SK-N-MC (cell line): ENCODE measurements around the gene SYCE3.

Experiments used
- DNase-seq: peaks from one replicate; pipeline ENCODE4 v3.0.0-alpha.2; 2011; ENCODE audit warnings: low read depth, low spot score
- H3K27ac ChIP-seq: fragments of 200-600 bp; sonication (generic); 2 replicates; pipeline ENCODE4 v1.5.1; 2016; ENCODE audit warnings: mixed run types
- H3K36me3 ChIP-seq: fragments of 200-600 bp; sonication (generic); 2 replicates; pipeline ENCODE4 v1.6.1; 2017; ENCODE audit warnings: antibody characterized with exemption, low read length, mixed read lengths; ENCODE audit not compliant: insufficient read depth
- H3K4me3 ChIP-seq: fragments of 200-600 bp; sonication (generic); 2 replicates; pipeline ENCODE4 v1.5.1; 2016
- H3K9ac ChIP-seq: fragments of 200-600 bp; sonication (generic); 2 replicates; pipeline ENCODE4 v1.8.0; 2017; ENCODE audit warnings: mixed run types, mixed read lengths; ENCODE audit not compliant: insufficient read length
- H3K9me3 ChIP-seq: fragments of 200-600 bp; sonication (generic); 2 replicates; pipeline ENCODE4 v1.6.1; 2017; ENCODE audit warnings: low read depth, mild to moderate bottlenecking, antibody characterized with exemption, low read length, moderate library complexity, mixed read lengths
- EZH2 ChIP-seq: fragments of 200-600 bp; sonication (generic); IDR thresholded peaks from one replicate; pipeline ENCODE4 v1.6.1; 2017; ENCODE audit warnings: antibody characterized with exemption
- FOXP2 ChIP-seq: optimal IDR thresholded peaks from 2 replicates; pipeline ENCODE3; 2011; ENCODE audit warnings: mild to moderate bottlenecking, moderate library complexity; ENCODE audit not compliant: insufficient read depth; ENCODE audit errors: extremely low read length, control extremely low read depth
- POLR2AphosphoS5 ChIP-seq: IDR thresholded peaks from 2 replicates; pipeline ENCODE4 v1.6.1; 2012; ENCODE audit warnings: mild to moderate bottlenecking, low read depth, low read length, borderline replicate concordance

Gene SYCE3

DNA sequence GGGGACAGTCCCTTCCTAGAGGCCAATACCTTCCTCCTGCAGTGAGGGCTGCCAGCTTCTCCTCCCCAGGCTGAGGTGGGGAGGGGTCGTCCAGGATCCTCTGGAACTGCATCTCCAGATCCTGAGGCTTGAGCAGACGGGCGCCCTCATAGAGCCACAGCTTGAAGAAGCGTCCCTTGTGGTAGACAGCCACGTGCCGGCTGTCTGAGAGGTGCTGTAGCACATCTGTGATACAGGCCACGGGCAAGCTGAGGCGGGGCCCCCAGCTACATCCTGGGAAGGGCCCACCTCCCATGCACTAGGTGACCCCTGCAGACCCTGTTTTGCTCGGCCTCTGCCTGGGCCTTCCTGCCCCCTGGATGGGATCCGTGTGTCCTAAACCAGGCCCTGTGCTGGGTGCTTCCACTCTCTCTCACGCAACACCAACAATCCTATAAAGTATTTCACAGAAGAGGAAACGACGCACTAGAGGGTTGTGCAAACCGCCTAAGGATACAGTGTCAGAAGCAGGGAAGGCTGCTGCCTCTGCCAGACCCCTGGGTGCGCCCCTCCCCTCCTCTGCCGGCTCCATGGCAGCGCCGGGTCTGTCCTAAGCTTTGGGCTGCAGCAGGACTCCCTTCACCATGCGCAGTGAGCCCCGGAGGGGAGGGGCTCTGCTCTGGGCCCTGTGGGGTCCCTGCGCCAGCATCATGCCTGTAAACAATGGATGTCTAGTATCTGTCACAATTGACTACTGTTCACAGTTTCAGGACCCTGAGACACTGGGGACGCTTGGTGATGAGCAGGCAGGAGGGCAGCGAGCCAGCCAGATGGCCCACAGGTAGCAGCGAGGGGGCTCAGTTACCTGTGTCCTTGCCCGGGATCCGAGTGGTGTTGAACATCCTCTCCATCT, 11.0 kb upstream of the SYCE3 start:
- no peak overlapping the region for H3K4me3 ChIP-seq
- no peaks in the 10 kb centered on the region; the same call in 1 of the 2 replicates for H3K36me3 ChIP-seq
- DNase-seq, result no peak
- no peak overlapping the region for H3K27ac ChIP-seq
- TF ChIP-seq FOXP2, result no peak
- no peak overlapping the region for H3K9ac ChIP-seq
- no peaks in the 10 kb centered on the region for H3K9me3 ChIP-seq

DNA sequence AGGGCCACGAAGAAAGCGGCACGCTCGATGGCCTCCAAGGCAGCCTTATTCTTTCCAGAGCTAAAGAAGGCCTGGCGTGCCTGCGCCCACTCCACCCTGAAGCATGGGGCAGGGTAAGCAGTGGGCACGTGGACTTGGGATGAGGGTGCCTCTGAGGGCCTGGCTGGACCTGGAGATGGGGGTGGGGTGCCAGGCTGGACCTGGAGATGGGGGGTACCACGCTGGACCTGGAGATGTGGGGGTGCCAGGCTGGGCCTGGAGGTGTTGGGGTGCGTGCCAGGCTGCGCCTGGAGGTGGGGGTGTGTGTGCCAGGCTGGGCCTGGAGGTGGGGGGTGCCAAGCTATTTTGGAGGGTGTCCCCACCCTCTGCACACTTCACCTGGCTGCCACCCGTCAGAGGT, 10.2 kb upstream of the SYCE3 start:
- TF ChIP-seq EZH2, result no peak
- no peak for TF ChIP-seq POLR2AphosphoS5
- TF ChIP-seq FOXP2, result no peak
- H3K36me3 ChIP-seq, result no peaks in the 10 kb centered on the region; the same call in 1 of the 2 replicates

DNA sequence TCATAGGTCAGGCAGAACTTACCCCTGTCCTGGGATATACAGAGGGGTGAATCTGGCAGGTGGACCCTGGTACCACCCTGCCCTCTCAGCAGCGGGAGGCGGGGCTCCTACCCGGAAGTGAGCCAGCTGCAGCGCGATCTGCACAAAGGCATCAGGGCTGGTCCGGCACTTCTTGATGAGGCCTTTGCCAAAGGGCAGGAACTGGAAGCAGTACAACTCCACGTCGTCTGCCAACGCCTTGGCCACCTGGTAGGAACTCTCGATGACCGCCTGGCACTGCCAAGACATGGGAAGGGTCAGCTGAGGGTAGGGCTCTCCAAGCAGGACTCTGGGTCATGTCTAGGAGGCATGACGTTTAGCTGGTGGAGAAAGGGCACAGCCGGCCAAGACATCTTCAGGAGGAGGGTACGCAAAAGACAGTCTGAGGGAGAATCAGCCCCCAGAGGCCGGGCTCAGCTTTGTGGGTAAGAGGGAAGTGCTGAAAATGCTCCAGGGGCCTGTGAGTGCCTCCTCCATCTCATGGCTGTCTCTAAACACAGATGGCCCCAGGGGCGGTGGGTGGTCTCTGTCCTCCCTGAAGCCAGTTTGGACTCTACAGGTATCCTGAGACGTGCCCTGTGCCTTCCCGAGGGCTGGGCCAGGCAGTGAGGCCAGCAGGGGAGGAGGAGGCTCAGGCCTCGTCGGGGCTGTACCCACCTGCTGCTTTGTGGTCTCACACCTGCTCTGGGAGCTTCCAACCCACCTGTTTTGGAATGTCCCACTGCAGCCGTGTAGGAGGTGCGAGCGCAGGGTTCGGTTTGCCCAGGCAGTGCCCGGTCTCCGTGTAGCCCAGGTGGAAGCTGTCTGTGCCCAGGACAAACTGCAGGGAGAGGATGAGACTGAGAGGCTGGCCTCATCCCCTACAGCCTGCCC, 8.8 kb upstream of the SYCE3 start:
- Histone ChIP-seq H3K4me3 (no peak overlapping the region), H3K9ac (no peak overlapping the region), H3K27ac (no peak overlapping the region), H3K36me3 (no peaks in the 10 kb centered on the region; the same call in 1 of the 2 replicates), H3K9me3 (no peaks in the 10 kb centered on the region)
- TF ChIP-seq POLR2AphosphoS5 (no peak), FOXP2 (no peak), EZH2 (no peak)
- DNase-seq, result no peak

More for the DNA sequence above, 10.2 kb upstream of the SYCE3 start:
- H3K9ac ChIP-seq, result no peak overlapping the region
- no peak overlapping the region for H3K27ac ChIP-seq
- H3K4me3 ChIP-seq, result no peak overlapping the region
- no peak for DNase-seq
- no peaks in the 10 kb centered on the region for H3K9me3 ChIP-seq

DNA sequence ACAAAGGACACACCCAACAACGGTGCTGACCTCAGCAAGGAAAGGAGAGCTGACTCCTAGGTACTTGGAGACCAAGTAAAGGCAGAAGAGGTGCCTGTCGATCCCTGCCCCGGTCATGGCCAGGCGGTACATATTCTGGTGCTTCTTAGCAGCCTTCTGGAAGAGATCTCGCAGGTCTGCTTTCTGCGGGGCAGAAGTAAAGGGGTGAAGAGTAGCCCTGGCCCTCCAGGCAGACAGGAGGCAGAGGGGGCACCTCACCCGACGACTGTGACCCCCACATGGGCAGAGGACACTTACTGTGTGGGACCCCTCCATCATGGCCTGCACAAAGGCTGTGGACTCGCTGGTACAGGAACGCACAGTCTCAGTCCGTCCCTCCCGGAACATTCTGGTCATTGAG, 8.1 kb upstream of the SYCE3 start:
- Histone ChIP-seq H3K9me3 (no peaks in the 10 kb centered on the region), H3K36me3 (no peaks in the 10 kb centered on the region; the same call in 1 of the 2 replicates), H3K27ac (no peak overlapping the region), H3K4me3 (no peak overlapping the region), H3K9ac (no peak overlapping the region)
- no peak for DNase-seq
- TF ChIP-seq EZH2 (no peak), POLR2AphosphoS5 (no peak), FOXP2 (no peak)

DNA sequence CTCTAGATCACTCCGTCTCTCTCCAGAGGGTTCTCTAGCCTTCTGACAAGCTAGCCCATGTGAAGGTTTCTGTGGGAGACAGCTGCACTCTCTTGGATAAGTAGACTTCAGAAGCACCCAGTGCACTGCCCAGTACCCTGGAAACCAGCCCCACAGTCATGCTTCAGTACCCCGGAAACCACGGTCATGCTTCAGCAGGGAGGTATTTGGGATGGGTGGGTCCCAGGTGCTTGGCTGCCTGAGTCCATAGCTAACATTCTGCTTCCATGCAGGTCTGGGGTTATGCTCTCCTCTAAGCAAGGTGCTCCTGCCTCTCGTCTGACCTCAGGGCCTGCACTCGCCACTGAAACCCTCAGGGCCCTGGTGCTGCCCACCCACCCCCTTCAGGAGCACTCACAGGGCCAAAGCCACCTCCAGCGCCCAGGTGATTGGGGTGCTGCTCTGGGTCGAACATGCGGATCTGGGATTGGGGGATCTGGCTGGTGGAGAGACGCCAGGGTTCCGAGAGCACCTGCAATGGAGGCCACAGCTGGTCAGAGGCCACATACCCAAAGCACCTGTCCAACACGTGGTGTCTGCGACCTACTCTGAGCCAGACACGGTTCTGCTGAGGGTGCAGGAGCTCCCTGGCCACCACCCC, 7.3 kb upstream of the SYCE3 start:
- no peak for DNase-seq
- Histone ChIP-seq H3K27ac (no peak overlapping the region), H3K4me3 (no peak overlapping the region), H3K9me3 (no peaks in the 10 kb centered on the region), H3K36me3 (no peaks in the 10 kb centered on the region; the same call in 1 of the 2 replicates), H3K9ac (no peak overlapping the region)
- no peak for TF ChIP-seq FOXP2
- no peak for TF ChIP-seq EZH2
- TF ChIP-seq POLR2AphosphoS5, result no peak

DNA sequence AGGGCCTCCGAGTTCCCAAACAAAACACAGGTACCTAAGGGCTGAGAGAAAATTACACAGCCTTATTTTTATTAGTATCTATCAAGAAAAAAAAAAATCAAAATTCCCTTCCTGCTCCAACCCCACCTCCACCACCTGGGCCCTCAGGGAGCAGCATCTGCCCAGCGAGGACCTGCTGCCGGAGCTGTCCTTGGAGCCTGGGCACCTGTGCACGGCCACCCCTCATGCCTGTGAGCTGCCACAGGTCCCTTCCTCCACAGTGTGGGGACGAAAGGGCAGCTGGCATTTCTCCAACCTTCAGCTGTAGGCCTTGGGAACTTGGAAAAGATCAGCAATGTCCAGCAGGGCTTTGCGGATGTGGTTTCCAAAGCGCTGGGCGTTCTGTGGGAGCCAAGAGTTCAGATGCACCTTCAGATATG, 6.3 kb upstream of the SYCE3 start:
- no peak overlapping the region for H3K9ac ChIP-seq
- H3K9me3 ChIP-seq, result no peaks in the 10 kb centered on the region
- TF ChIP-seq POLR2AphosphoS5, result no peak
- TF ChIP-seq EZH2, result no peak
- TF ChIP-seq FOXP2, result no peak
- H3K4me3 ChIP-seq, result no peak overlapping the region
- no peak overlapping the region for H3K27ac ChIP-seq
- H3K36me3 ChIP-seq, result no peaks in the 10 kb centered on the region; the same call in 1 of the 2 replicates
- DNase-seq, result no peak

DNA sequence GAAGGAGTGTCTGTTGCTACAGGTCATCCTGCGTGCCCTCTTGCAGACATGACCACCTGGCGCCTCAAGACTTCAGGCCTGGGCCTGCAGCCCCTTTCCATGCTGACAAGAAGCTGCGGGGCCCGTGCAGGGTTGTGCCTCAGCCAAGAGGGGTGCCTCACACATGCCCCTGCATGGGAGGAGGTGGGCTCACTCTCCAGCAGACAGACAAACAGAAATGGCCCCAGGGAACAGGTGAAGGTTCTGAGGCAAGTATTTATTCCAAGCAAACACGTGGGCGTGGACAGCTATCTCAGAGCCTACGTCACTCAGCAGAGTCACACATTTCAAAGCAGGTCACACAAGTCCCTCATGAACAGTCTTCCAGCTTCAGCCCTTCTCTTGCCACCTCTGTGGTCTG, 5.9 kb upstream of the SYCE3 start:
- Histone ChIP-seq H3K4me3 (no peak overlapping the region), H3K27ac (no peak overlapping the region), H3K9ac (no peak overlapping the region), H3K9me3 (no peaks in the 10 kb centered on the region), H3K36me3 (no peaks in the 10 kb centered on the region; the same call in 1 of the 2 replicates)
- no peak for TF ChIP-seq EZH2
- no peak for TF ChIP-seq POLR2AphosphoS5
- TF ChIP-seq FOXP2, result no peak
- DNase-seq, result no peak
